DMS53 treated with DMSO at 0.1 percent for 48 hours (cell line): ENCODE results near the gene SLC25A26.
"Not testable (repeated sequence)": the region's sequence is repeated elsewhere in the genome, so short reads cannot be mapped to it uniquely, and the experiment has no call there.

Experiments used
- DNase-seq: peaks from one replicate; lab custom pipeline; 2025; ENCODE audit not compliant: unreplicated experiment; lab: John Stamatoyannopoulos, UW

SLC25A26 gene

GRCh38 chr3:66267906-66268305, 47.1 kb downstream of the SLC25A26 start:
- DNase-seq, result no peak

DNA sequence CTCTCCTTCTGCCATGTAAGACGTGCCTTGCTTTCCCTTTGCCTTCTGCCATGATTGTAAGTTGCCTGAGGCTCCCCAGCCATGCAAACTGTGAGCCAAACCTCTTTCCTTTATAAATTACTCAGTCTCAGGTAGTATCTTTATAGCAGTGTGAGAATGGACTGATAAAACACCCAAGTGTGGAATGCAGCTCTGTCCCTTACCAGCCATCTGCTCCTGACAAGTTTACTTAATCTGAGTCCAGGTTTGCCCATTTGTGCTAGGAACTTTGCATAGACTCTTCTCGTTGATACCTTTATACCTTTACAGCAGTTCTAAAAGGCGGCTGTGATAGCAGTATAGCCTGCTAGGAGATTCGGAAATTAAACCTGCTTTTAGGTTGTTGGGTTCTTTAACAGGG, 48.1 kb downstream of the SLC25A26 start:
- DNase-seq, result no peak

DNA sequence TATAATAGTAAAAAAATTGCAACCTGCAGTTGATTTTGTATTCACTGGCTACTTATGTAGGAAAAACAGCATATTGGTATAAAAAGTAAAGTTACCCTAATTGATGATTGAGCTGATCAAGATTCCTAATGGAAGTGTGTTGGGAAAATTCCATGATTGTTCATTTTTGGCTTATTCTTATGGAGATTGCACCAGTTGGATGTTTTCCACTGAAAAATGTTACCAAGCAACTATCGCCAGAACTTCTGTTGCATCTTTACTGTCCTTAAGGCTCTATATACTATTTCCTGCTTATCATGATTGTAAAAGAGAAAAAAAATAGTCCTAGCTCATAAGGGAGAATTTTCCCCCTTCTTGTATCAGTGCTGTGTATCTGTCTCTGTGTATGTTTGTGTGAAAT, 48.6 kb downstream of the SLC25A26 start:
- no peak for DNase-seq

- no peak for DNase-seq
These were observed 49.5 kb downstream of the SLC25A26 start for GRCh38 chr3:66270288-66270687.

DNA sequence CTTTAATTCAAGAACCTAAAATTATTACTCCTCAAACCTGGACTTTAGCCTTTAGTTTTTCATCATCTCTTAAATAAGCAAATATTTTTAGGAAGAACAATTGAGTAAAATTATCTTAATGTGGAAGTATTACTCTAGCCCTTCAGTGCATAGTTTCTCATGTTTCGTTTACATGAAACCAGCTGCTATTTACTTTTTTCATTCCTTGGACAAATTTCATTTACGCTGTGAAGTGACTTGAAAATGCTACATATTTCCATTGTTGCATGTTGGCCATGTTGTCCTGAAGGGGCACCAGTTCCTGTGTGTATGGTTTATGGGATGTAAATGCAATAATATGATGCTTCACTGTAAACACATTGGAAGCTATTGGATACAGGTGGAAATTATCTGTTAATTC, 49.9 kb downstream of the SLC25A26 start:
- no peak for DNase-seq

DNA sequence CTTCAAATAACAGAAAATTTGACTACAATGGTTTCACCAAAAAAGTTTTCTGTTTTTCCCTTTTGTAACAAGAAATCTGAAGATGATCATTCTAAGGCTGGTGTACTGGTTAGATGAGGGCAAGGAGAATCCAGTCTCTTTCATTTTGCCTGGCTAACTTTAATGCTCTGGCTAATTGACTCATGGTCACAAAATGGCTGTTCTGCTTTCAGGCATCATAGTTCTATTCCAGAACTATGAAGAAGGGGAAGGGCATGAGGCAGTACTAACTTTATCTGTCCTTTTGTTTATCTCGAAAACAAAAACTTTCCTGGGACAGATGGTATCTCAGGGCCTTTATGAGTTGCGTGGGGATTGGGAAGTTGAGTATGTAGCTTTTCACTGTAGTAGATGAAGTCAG, 50.4 kb downstream of the SLC25A26 start:
- DNase-seq, result no peak

- DNase-seq, result no peak
These were observed 51.2 kb downstream of the SLC25A26 start for GRCh38 chr3:66272016-66272415.

DNA sequence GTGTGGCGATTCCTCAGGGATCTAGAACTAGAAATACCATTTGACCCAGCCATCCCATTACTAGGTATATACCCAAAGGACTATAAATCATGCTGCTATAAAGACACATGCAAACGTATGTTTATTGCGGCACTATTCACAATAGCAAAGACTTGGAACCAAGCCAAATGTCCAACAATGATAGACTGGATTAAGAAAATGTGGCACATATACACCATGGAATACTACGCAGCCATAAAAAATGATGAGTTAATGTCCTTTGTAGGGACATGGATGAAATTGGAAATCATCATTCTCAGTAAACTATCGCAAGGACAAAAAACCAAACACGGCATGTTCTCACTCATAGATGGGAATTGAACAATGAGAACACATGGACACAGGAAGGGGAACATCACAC, 54.0 kb downstream of the SLC25A26 start:
- not testable (repeated sequence) for DNase-seq

DNA sequence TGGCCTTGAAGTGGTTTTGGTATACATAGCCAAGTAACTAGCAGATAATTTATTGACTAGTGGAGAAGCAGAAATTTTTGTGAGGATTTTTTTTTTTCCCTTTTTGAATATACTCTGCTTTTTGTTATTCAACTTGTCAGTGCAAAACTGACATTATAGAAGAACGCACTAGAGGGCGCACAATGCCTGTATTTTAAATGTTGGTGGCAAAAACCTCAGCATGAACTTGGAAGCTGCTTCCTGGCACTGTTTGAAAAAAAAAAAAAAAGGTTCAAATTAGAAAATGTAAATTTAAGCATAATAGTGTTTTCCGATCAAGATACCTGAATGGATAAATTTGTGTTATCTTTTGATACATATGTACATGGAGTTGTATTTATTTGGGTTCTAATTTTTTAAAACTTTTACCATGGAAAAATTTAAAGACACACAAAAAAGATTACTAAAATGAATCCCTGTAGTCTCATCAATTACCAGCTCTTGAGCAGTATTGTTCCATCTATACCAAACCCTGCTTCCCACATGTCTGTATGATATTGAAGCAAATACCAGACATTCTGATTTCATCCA, 56.0 kb downstream of the SLC25A26 start:
- no peak for DNase-seq

DNA sequence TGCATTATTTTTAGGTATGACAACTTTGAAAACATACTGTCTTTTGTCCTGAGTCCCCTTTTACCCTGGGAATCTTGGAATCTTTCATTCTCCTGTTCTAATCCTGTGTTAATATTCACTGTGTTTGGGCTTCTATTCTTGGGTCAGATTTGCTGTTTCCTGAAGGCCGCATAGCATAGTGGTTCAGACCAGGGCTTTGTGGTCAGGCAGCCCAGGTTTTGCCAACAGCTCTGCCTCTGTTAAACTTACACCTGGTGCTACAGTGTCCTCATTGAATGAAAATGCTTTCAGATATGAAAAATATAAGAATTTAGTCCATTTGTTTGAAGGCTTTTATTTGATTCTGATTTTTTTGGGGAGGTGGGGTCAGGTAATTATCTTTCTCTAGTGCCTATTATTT, 58.4 kb downstream of the SLC25A26 start:
- no peak for DNase-seq

DNA sequence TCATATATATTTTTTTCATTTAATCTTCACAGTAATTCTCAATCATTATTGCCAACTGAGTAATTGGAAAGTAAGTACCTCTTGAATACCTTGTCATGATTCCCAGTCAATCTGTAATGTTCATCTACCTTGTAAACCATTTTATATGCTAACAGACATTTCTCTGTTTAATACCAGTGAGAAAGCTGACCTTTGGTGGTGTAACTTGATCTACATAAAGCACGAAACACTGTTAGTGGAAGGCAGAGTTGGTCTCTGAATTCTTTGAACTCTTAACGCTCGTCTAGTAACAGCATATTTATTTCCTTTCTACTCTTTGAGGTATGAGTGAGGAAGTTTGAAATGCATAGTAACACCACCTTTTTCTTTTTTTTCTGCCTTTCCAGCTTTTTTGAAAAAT, 59.5 kb downstream of the SLC25A26 start:
- no peak for DNase-seq

GRCh38 chr3:66291922-66292321, 71.1 kb downstream of the SLC25A26 start:
- DNase-seq, result not testable (repeated sequence)

- no peak for DNase-seq
These were observed 76.6 kb downstream of the SLC25A26 start for GRCh38 chr3:66297260-66297873.

- DNase-seq, result no peak
These were observed 77.1 kb downstream of the SLC25A26 start for GRCh38 chr3:66297900-66298299.

- no peak for DNase-seq
These were observed 77.8 kb downstream of the SLC25A26 start for GRCh38 chr3:66298591-66298990.

- DNase-seq, result not testable (repeated sequence)
These were observed 78.3 kb downstream of the SLC25A26 start for GRCh38 chr3:66299085-66299484.

DNA sequence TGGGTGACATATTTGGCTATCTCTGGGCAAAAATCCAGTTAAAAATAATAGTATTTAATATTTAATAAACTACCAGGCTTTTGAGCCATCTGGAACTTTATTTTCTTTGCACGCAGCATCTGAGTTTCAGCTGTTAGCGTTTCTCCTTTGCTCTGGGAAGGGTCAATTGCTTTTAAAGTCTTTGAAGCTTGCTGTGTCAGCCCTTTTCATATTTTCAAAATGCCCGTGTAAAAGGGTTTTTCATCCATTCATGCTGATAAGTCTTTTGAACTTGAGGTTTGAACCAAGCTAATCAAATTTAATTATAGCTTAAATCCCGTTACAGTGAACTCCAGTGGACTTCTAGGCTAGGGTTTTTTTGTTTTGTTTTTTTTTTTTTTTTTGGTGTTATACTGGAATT, 79.1 kb downstream of the SLC25A26 start:
- no peak for DNase-seq

DNA sequence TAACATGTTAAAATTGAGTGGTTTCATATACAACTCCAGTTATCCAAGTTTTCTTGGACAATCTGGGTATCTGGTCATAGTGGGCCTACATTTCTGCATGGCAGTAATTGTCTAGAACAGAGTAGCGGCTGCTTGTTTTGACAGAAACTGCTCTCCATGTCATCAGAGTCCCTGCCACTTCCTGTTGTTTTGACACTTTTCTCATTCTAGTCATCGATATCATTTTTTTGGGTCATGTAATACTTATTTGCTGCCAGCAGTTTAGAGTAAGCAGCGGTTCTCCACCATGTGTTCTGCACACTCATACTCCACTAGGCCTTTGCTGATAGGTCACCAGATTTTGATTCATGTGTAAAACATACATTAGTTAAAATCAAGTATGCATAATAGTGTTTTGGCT, 81.5 kb downstream of the SLC25A26 start:
- no peak for DNase-seq

- DNase-seq, result no peak
These were observed 82.7 kb downstream of the SLC25A26 start for GRCh38 chr3:66303491-66303901.

DNA sequence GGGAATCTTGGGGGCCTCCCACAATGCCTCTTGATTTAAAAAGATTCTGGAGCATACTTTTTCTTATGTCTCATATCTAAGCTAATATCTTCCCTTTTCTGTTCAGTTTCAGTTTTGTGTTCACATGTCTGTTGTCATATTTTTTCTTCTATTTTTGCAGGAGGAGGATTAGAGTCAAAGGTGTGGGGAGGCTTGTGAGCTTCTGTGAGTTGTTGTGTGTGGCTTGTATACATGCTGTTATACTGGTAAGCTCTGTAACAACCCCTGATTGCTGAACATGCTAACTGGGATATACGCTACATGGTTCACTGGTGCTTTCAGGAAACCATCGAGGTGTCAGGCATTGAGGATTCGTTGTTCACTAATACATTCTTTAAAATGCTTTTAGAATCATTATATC, 83.5 kb downstream of the SLC25A26 start:
- no peak for DNase-seq

DNA sequence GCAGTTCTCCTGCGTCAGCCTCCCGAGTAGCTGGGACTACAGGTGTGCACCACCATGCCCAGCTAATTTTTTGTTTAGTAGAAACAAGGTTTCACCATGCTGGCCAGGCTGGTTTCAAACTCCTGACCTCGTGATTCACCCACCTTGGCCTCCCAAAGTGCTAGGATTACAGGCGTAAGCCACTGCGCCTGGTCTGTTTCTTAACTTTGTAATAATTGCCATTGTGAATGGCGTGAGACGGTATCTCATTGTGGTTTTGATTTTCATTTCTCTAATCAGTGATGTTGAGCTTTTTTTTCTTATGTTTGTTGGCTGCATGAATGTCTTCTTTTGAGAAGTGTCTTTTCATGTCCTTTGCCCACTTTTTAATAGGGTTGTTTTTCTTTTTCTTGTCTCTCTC, 85.3 kb downstream of the SLC25A26 start:
- not testable (repeated sequence) for DNase-seq

DNA sequence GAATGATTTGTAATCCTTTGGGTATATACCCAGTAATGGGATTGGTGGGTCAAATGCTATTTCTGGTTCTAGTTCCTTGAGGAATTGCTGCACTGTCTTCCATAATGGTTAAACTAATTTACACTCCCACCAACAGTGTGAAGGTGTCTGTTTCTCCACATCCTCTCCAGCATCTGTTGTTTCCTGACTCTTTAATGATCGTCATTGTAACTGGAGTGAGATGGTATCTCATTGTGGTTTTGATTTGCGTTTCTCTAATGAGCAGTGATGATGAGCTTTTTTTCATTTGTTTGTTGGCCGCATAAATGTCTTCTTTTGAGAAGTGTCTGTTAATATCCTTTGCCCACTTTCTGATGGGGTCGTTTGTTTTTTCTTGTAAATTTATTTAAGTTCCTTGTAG, 86.2 kb downstream of the SLC25A26 start:
- not testable (repeated sequence) for DNase-seq

DNA sequence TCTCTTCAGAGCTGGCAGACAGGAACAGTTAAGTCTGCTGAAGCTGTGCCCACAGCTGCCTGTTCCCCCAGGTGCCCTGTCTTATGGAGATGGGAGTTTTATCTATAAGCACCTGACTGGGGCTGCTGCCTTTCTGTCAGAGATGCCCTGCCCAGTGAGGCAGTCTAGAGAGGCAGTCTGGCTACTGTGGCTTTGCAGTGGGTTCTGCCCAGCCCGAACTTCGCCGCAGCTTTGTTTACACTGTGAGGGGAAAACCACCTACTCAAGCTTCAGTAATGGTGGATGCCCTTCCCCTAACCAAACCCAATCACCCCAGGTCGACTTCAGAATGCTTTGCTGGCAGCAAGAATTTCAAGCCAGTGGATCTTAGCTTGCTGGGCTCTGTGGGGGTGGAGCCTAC, 91.2 kb downstream of the SLC25A26 start:
- DNase-seq, result no peak
